Measurements from ENCODE around the gene LSM4. TPM values are rescaled to one million over a fixed set of nuclear protein-coding genes. Genes with fewer than 3 reads are reported as not detected.

Gene LSM4
- total and polyA plus RNA-seq, 2 of the 13 experiments (the other 11 are each of a cell fraction or from before 2014, with no cell fraction given) = 65.8 to 166 TPM

DNA sequence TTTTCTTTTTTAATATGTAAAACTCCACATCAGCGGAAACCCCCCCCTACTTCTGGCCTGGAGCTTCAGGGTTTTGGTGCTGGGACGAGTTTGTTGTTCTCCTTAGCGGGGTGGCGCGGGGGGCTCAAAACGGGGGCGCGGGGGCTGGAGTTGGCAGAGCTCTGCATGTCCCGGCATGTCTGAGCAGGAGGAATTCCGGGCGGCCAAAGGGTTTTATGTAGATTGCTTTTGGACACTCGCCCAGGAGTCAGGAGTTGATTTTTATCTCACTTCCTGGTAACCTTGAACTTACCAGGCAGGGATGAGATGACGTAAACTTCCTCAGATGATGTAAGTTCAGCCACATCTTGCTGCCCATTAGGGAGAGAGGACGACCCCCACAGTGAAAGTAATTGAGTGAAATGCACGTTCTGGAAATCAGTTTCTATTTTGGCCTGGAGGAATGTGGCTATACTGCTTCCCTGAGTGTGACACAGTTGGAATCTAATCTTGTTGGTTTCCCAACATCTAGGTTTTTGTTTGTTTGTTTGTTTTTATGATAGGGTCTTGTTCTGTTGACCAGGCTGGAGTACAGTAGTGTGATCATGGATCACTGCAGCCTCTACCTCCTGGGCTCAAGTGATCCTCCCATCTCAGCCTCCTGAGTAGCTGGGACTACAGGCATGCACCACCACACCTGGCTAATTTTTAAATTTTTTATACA, 42.1 kb upstream of the LSM4 start (continued):
- TF ChIP-seq, protein P1, sequence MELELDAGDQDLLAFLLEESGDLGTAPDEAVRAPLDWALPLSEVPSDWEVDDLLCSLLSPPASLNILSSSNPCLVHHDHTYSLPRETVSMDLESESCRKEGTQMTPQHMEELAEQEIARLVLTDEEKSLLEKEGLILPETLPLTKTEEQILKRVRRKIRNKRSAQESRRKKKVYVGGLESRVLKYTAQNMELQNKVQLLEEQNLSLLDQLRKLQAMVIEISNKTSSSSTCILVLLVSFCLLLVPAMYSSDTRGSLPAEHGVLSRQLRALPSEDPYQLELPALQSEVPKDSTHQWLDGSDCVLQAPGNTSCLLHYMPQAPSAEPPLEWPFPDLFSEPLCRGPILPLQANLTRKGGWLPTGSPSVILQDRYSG (CRISPR knock-in tag; IDR thresholded peaks at IDR 0.05) = no peak
- TF ChIP-seq SMAD1 (CRISPR knock-in tag; IDR thresholded peaks at IDR 0.05; ENCODE audit: borderline replicate concordance, low read depth) = no peak
- TF ChIP-seq, protein P2, sequence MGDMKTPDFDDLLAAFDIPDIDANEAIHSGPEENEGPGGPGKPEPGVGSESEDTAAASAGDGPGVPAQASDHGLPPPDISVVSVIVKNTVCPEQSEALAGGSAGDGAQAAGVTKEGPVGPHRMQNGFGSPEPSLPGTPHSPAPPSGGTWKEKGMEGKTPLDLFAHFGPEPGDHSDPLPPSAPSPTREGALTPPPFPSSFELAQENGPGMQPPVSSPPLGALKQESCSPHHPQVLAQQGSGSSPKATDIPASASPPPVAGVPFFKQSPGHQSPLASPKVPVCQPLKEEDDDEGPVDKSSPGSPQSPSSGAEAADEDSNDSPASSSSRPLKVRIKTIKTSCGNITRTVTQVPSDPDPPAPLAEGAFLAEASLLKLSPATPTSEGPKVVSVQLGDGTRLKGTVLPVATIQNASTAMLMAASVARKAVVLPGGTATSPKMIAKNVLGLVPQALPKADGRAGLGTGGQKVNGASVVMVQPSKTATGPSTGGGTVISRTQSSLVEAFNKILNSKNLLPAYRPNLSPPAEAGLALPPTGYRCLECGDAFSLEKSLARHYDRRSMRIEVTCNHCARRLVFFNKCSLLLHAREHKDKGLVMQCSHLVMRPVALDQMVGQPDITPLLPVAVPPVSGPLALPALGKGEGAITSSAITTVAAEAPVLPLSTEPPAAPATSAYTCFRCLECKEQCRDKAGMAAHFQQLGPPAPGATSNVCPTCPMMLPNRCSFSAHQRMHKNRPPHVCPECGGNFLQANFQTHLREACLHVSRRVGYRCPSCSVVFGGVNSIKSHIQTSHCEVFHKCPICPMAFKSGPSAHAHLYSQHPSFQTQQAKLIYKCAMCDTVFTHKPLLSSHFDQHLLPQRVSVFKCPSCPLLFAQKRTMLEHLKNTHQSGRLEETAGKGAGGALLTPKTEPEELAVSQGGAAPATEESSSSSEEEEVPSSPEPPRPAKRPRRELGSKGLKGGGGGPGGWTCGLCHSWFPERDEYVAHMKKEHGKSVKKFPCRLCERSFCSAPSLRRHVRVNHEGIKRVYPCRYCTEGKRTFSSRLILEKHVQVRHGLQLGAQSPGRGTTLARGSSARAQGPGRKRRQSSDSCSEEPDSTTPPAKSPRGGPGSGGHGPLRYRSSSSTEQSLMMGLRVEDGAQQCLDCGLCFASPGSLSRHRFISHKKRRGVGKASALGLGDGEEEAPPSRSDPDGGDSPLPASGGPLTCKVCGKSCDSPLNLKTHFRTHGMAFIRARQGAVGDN (CRISPR knock-in tag; IDR thresholded peaks at IDR 0.05) = peak; percentile 77
- TF ChIP-seq, protein P3, sequence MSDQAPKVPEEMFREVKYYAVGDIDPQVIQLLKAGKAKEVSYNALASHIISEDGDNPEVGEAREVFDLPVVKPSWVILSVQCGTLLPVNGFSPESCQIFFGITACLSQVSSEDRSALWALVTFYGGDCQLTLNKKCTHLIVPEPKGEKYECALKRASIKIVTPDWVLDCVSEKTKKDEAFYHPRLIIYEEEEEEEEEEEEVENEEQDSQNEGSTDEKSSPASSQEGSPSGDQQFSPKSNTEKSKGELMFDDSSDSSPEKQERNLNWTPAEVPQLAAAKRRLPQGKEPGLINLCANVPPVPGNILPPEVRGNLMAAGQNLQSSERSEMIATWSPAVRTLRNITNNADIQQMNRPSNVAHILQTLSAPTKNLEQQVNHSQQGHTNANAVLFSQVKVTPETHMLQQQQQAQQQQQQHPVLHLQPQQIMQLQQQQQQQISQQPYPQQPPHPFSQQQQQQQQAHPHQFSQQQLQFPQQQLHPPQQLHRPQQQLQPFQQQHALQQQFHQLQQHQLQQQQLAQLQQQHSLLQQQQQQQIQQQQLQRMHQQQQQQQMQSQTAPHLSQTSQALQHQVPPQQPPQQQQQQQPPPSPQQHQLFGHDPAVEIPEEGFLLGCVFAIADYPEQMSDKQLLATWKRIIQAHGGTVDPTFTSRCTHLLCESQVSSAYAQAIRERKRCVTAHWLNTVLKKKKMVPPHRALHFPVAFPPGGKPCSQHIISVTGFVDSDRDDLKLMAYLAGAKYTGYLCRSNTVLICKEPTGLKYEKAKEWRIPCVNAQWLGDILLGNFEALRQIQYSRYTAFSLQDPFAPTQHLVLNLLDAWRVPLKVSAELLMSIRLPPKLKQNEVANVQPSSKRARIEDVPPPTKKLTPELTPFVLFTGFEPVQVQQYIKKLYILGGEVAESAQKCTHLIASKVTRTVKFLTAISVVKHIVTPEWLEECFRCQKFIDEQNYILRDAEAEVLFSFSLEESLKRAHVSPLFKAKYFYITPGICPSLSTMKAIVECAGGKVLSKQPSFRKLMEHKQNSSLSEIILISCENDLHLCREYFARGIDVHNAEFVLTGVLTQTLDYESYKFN (CRISPR knock-in tag; conservative IDR thresholded peaks at IDR 0.05) = peak; percentile 78
- no peak for TF ChIP-seq ZFP36L1 (CRISPR knock-in tag; IDR thresholded peaks at IDR 0.05)
- no peak for TF ChIP-seq ZSCAN29 (CRISPR knock-in tag; conservative IDR thresholded peaks at IDR 0.05)
- TF ChIP-seq NCOR1 (IDR thresholded peaks at IDR 0.05; ENCODE audit: borderline replicate concordance, low read length) = peak; percentile 90
- TF ChIP-seq ZSCAN20 (CRISPR knock-in tag; IDR thresholded peaks at IDR 0.05; ENCODE audit: borderline replicate concordance) = no peak
- no peak for TF ChIP-seq ZNF841 (CRISPR knock-in tag; IDR thresholded peaks at IDR 0.05; ENCODE audit: borderline replicate concordance)
- TF ChIP-seq, protein P4, sequence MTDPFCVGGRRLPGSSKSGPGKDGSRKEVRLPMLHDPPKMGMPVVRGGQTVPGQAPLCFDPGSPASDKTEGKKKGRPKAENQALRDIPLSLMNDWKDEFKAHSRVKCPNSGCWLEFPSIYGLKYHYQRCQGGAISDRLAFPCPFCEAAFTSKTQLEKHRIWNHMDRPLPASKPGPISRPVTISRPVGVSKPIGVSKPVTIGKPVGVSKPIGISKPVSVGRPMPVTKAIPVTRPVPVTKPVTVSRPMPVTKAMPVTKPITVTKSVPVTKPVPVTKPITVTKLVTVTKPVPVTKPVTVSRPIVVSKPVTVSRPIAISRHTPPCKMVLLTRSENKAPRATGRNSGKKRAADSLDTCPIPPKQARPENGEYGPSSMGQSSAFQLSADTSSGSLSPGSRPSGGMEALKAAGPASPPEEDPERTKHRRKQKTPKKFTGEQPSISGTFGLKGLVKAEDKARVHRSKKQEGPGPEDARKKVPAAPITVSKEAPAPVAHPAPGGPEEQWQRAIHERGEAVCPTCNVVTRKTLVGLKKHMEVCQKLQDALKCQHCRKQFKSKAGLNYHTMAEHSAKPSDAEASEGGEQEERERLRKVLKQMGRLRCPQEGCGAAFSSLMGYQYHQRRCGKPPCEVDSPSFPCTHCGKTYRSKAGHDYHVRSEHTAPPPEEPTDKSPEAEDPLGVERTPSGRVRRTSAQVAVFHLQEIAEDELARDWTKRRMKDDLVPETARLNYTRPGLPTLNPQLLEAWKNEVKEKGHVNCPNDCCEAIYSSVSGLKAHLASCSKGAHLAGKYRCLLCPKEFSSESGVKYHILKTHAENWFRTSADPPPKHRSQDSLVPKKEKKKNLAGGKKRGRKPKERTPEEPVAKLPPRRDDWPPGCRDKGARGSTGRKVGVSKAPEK (CRISPR knock-in tag; IDR thresholded peaks at IDR 0.05; ENCODE audit: borderline replicate concordance) = no peak
- no peak for TF ChIP-seq PBX3 (CRISPR knock-in tag; IDR thresholded peaks at IDR 0.05; ENCODE audit: borderline replicate concordance)
- peak; percentile 56 for TF ChIP-seq TCF7 (IDR thresholded peaks at IDR 0.05; ENCODE audit: low read depth)
- TF ChIP-seq ARNT2 (CRISPR knock-in tag; IDR thresholded peaks at IDR 0.05; ENCODE audit: low read depth) = 0 out of 2 replicates have a peak, but pooled peaks have one; percentile 55
